HFFc6 (cell line): ENCODE data around the gene ZNF853. TPM values are rescaled to one million over a fixed set of nuclear protein-coding genes. Genes with fewer than 3 reads are reported as not detected.
"Not testable (repeated sequence)": the region's sequence is repeated elsewhere in the genome, so short reads cannot be mapped to it uniquely, and the experiment has no call there.

Experiments
- DNase-seq: peaks from one replicate; pipeline ENCODE4 v3.0.0-alpha.2; 2018
- H3K27ac Mint-ChIP-seq: 2 replicates; pipeline ENCODE4 v1.8.0; 2020; ENCODE audit warnings: mild to moderate bottlenecking, mixed read lengths
- H3K27me3 Mint-ChIP-seq: 2 replicates; pipeline ENCODE4 v1.8.0; 2021; ENCODE audit warnings: mild to moderate bottlenecking, moderate library complexity, mixed read lengths; ENCODE audit not compliant: insufficient read depth
- H3K36me3 Mint-ChIP-seq: 2 replicates; pipeline ENCODE4 v1.8.0; 2021; ENCODE audit warnings: low read depth, mixed read lengths
- H3K4me1 Mint-ChIP-seq: 2 replicates; pipeline ENCODE4 v1.8.0; 2020; ENCODE audit warnings: low read depth, mixed read lengths
- H3K4me3 Mint-ChIP-seq: 2 replicates; pipeline ENCODE4 v1.8.0; 2020; ENCODE audit warnings: mild to moderate bottlenecking, moderate library complexity, mixed read lengths
- H3K9me3 Mint-ChIP-seq: 2 replicates; pipeline ENCODE4 v1.8.0; 2020; ENCODE audit warnings: mild to moderate bottlenecking, mixed read lengths
- total RNA-seq, 6 experiments: library from RNA; stranded (reverse); fragmentation: NEBNext Ultra II Directional; extraction: Animal tissue kit (Norgen Biotek cat#: 25700); gene quantifications; 2 replicates in 1 of 6; 3 replicates in 5 of 6; pipeline ENCODE4 v1.2.3, GENCODE V29; 2021
- TF ChIP-seq, protein P1 (sequence below): fragments of 200-600 bp; sonication (generic); IDR thresholded peaks from 2 replicates; pipeline ENCODE4 v1.5.0; 2021; ENCODE audit warnings: antibody characterized with exemption, mild to moderate bottlenecking

The ZNF853 gene
- total RNA-seq, 6 experiments from 2014 or later = 0.05 to 0.07 (median 0.06) TPM; not detected in 3

DNA sequence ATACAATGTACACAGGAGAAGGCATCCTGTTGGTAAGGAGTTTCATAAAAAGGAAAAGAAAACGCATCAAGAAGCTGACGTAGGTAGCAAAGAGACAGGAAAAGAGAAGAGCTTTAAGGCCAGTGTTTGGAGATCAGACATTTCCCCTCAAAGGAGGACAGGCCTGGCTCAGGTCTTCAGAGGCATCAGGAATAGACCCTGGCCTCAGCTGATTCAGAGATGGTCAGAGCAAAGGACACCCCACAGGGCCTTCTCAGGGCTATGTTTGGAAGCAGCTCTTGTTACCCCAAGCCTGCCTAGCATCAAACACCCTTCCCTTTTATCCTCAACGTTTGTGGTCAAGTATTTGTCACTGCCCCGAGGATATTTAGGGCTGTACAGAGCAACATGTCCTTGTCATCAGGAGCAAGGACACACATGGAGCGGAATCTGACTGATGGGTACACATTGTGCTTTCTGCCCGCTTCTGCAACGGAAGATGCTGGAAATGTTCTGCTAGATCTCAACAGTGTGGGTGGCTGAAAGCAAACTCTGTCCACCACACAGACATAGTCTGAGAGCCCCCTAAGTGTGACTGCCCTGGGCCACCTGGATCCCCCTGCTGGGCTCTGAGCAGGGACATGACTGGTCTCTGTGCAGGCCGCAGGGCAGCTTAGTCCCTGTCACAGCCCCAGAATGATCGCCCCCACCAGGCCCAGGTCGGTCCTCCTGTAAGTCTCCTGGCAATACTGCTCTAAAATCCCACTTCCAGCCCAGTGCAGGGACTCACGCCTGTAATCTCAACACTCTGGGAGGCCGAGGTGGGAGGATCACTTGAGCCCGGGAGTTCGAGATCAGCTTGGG lies 39.2 kb upstream of the ZNF853 start:
- no peak overlapping the region for H3K27ac Mint-ChIP-seq

DNA sequence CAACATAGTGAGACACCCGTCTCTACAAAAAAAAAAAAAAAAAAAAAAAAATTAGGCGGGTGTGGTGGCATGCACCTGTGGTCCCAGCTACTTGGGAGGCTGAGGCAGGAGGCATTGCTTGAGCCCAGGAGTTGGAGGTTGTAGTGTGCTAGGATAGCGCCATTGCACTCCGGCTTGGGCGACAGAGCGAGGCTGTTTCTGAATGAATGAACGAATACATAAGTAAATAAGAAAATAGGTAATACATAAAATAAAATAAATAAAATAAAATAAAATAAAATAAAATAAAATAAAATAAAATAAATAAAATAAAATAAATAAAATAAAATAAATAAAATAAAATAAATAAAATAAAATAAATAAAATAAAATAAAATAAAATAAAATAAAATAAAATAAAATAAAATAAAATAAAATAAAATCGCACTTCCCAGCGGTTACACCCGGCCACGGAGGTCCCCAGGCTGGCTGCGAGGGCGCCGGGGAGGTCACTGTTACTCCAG lies 38.5 kb upstream of the ZNF853 start:
- DNase-seq, H3K27me3 Mint-ChIP-seq: not testable (repeated sequence)

More for the DNA sequence above, 39.2 kb upstream of the ZNF853 start:
- no peaks in the 10 kb centered on the region for H3K36me3 Mint-ChIP-seq
- H3K9me3 Mint-ChIP-seq = no peaks in the 10 kb centered on the region
- peaks cover 14% of the 10 kb centered on the region for H3K4me1 Mint-ChIP-seq
- no peak for DNase-seq
- TF ChIP-seq, protein P1, sequence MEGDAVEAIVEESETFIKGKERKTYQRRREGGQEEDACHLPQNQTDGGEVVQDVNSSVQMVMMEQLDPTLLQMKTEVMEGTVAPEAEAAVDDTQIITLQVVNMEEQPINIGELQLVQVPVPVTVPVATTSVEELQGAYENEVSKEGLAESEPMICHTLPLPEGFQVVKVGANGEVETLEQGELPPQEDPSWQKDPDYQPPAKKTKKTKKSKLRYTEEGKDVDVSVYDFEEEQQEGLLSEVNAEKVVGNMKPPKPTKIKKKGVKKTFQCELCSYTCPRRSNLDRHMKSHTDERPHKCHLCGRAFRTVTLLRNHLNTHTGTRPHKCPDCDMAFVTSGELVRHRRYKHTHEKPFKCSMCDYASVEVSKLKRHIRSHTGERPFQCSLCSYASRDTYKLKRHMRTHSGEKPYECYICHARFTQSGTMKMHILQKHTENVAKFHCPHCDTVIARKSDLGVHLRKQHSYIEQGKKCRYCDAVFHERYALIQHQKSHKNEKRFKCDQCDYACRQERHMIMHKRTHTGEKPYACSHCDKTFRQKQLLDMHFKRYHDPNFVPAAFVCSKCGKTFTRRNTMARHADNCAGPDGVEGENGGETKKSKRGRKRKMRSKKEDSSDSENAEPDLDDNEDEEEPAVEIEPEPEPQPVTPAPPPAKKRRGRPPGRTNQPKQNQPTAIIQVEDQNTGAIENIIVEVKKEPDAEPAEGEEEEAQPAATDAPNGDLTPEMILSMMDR = 0 out of 2 replicates have a peak, but pooled peaks have one; percentile 9
- H3K4me3 Mint-ChIP-seq = peak overlapping the region; percentile 49
- H3K27me3 Mint-ChIP-seq = peaks cover 8% of the 10 kb centered on the region; the same call in 1 of the 2 replicates

DNA sequence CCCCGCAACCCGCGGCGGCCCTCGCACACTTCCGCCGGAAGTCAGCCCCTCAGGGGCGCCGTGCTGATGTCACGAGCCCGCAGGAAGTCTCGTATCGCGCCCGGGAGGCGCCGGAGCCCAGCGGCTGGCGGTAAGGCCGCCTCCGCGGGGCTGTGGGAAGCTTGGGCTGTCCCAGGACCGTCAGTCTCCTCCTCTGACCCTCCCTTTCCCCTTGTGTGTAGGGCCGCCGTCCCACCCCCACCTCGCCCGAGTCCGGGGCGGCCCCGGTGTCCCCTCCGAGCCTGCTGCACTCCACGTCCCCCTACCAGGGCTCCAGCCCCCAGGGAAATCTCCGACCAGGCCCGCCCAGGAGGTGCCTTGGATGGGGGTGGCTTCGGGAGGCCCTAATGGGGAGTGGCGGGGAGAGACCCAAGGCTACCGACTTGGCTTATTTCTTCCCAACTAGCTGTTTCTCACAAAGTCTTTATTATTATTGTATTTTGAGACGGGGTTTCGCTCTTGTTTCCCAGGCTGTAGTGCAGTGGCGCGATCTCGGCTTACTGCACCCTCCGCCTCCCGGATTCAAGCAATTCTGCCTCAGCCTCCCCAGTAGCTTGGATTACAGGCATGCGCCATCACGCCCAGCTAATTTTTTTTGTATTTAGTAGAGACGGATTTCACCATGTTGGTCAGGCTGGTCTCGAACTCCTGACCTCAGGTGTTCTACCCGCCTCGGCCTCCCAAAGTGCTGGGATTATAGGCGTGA lies 37.9 kb upstream of the ZNF853 start, which contains the start of gene ZDHHC4:
Gene ZDHHC4 (plus strand): TSS at position 86 of the 745 bp plus-strand sequence. CDS start 3,108 bp downstream, outside the sequence.
- TF ChIP-seq, protein P1 = no peak
- Mint-ChIP-seq H3K27ac (peak within 1 kb of the TSS; percentile 89), H3K4me3 (peak within 1 kb of the TSS; percentile 87), H3K9me3 (no peaks in the 10 kb centered on the region), H3K36me3 (0 out of 2 replicates have a peak, but pooled peaks cover 4% of the 10 kb centered on the region), H3K27me3 (peaks cover 6% of the 10 kb centered on the region; the same call in 1 of the 2 replicates), H3K4me1 (peaks cover 14% of the 10 kb centered on the region)
- DNase-seq = peak; percentile 59

More for the DNA sequence above, 38.5 kb upstream of the ZNF853 start:
- Mint-ChIP-seq H3K4me3 (peak overlapping the region; percentile 87), H3K4me1 (peaks cover 14% of the 10 kb centered on the region)
- not testable (repeated sequence) for H3K9me3 Mint-ChIP-seq, H3K36me3 Mint-ChIP-seq, H3K27ac Mint-ChIP-seq

DNA sequence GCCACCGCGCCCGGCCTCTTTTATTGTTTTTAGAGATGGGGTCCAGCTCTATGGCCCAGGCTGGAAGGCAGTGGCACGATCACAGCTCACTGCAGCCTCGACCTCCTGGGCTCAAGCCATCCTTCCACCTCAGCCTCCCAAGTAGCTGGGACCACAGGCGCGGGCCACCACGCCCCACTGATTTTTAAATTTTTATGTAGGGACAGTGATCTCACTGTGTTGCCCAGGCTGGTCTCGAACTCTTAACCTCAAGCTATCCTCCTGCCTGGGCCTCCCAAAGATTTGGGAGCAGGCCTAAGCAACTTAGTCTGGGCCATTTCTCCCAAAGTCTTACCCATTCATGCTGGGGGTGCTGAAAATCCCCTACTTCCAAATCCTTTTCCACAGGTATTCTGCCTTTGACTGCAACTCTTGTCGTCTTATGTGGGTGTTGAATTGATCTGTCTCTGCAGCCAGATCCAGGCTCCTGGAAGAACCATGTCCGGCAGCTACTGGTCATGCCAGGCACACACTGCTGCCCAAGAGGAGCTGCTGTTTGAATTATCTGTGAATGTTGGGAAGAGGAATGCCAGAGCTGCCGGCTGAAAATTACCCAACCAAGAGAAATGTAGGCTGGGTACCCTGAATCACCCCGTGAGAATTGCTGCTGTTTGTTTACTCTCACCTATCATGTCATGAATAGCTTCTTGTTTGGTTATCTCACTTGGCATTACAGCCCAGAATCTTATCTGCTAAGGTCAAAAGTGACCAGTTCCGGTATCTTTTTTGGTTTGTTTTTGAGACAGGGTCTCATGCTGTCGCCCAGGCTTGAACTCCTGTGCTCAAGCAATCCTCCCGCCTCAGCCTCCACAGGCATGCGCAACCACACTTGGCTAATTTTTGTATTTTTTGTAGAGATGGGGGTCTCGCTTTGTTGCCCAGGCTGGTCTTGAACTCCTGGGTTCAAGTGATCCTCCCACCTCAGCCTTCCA lies 37.0 kb upstream of the ZNF853 start:
- Mint-ChIP-seq H3K27ac (peak overlapping the region; percentile 89), H3K27me3 (peaks cover 5% of the 10 kb centered on the region; the same call in 1 of the 2 replicates), H3K9me3 (no peaks in the 10 kb centered on the region), H3K36me3 (peaks cover 4% of the 10 kb centered on the region; the same call in 1 of the 2 replicates), H3K4me1 (peaks cover 14% of the 10 kb centered on the region), H3K4me3 (peak overlapping the region; percentile 87)
- no peak for DNase-seq
- TF ChIP-seq, protein P1 = no peak

DNA sequence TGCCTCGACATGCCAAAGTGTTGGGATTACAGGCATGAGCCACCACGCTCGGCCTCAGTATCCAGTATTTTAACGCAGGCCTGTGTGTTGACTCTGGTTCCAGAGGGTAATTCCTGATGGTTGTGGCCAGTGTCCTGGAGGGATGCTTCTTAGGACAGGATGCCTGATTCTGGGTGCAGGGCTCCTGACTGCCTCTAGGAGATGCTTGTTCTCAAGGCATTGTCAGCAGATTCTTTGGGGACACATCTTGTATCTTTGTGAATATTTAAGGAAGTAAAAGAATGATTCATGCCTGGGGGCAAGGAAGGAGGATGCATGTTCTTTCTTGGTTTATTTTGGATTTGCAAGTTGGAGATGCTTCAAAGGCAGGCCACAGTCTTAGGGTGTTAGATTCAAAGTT lies 36.0 kb upstream of the ZNF853 start:
- peak; percentile 60 for DNase-seq
- no peak overlapping the region for H3K27ac Mint-ChIP-seq
- no peak overlapping the region for H3K4me3 Mint-ChIP-seq
- H3K36me3 Mint-ChIP-seq = peaks cover 4% of the 10 kb centered on the region; the same call in 1 of the 2 replicates
- peaks cover 2% of the 10 kb centered on the region for H3K27me3 Mint-ChIP-seq
- H3K9me3 Mint-ChIP-seq = no peaks in the 10 kb centered on the region
- H3K4me1 Mint-ChIP-seq = peaks cover 14% of the 10 kb centered on the region
- TF ChIP-seq, protein P1 = peak; percentile 69

DNA sequence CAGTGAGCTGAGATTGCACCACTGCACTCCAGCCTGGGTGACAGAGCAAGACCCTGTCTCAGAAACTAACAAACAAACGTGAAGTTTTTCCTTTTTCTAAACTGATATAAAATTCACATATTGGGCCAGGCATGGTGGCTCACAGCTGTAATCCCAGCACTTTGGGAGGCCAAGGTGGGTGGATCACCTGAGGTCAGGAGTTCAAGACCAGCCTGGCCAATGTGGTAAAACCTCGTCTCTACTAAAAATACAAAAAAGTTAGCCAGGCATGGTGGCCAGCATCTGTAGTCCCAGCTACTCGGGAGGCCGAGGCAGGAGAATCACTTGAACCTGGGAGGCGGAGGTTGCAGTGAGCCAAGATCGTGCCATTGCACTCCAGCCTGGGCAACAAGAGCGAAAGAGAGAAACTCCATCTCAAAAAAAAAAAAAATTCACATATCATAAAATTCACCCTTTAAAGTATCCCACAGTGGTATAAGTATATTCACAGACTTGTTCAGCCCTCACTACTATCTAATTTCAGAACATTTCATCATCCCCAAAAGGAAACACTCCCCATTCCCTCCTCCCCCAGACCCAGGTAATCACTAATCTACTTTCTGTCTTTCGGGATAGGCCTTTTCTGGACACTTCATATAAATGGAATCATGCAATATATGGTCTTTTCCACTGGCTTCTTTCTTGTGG lies 29.5 kb upstream of the ZNF853 start:
- H3K36me3 Mint-ChIP-seq, H3K4me3 Mint-ChIP-seq, H3K27ac Mint-ChIP-seq, DNase-seq, H3K9me3 Mint-ChIP-seq, H3K4me1 Mint-ChIP-seq, H3K27me3 Mint-ChIP-seq: not testable (repeated sequence)
